Renal cortex interstitium (tissue), 11 donors: ENCODE results near the gene ANKRD33B. TPM values are rescaled to one million over a fixed set of nuclear protein-coding genes. Genes with fewer than 3 reads are reported as not detected.

Experiments
- DNase-seq, 11 donors: peaks; one replicate each; pipeline ENCODE4 v3.0.0-alpha.2; 2013; ENCODE audit warnings: low read depth in 9 of 11, low spot score in 4 of 11; ENCODE audit errors: extremely low read depth in 1 of 11
- polyA plus RNA-seq, 3 donors: library from polyadenylated mRNA; unstranded; fragments of 120-200 nt; gene quantifications; one replicate each; pipeline ENCODE4 v1.2.1, GENCODE V29; 2013; ENCODE audit not compliant: insufficient read length in 3 of 3

ANKRD33B gene
- polyA plus RNA-seq, 3 donors: 1.9 to 2.0 (median 2.0) TPM

GRCh38 chr5:10586008-10586407 lies 22.1 kb downstream of the ANKRD33B start:
- no peak for DNase-seq

- DNase-seq: no peak
Measured at GRCh38 chr5:10586555-10586954, 22.7 kb downstream of the ANKRD33B start.

GRCh38 chr5:10588109-10588775 lies 24.4 kb downstream of the ANKRD33B start:
- DNase-seq: no peak

- DNase-seq: no peak
Measured at GRCh38 chr5:10588779-10589447, 25.0 kb downstream of the ANKRD33B start.

- DNase-seq: no peak
Measured at GRCh38 chr5:10590226-10590999, 26.5 kb downstream of the ANKRD33B start.

- no peak for DNase-seq
Measured at GRCh38 chr5:10591159-10591558, 27.3 kb downstream of the ANKRD33B start.

- DNase-seq: no peak
Measured at GRCh38 chr5:10591966-10592365, 28.1 kb downstream of the ANKRD33B start.

GRCh38 chr5:10592601-10593000 lies 28.7 kb downstream of the ANKRD33B start:
- DNase-seq: no peak

GRCh38 chr5:10593531-10594181 lies 29.8 kb downstream of the ANKRD33B start:
- DNase-seq: no peak

- no peak for DNase-seq
Measured at GRCh38 chr5:10594591-10595210, 30.8 kb downstream of the ANKRD33B start.

- no peak for DNase-seq
Measured at GRCh38 chr5:10595293-10595671, 31.4 kb downstream of the ANKRD33B start.

GRCh38 chr5:10595672-10596309 lies 31.9 kb downstream of the ANKRD33B start:
- DNase-seq: no peak

GRCh38 chr5:10596310-10596703 lies 32.4 kb downstream of the ANKRD33B start:
- DNase-seq: no peak

GRCh38 chr5:10596886-10597451 lies 33.1 kb downstream of the ANKRD33B start:
- no peak for DNase-seq

GRCh38 chr5:10599113-10599512 lies 35.2 kb downstream of the ANKRD33B start:
- DNase-seq: no peak

GRCh38 chr5:10599862-10600284 lies 36.0 kb downstream of the ANKRD33B start:
- DNase-seq: no peak

- no peak for DNase-seq
Measured at GRCh38 chr5:10600626-10601245, 36.9 kb downstream of the ANKRD33B start.
